ENCODE results near the gene ADAM10.

ADAM10 gene

DNA sequence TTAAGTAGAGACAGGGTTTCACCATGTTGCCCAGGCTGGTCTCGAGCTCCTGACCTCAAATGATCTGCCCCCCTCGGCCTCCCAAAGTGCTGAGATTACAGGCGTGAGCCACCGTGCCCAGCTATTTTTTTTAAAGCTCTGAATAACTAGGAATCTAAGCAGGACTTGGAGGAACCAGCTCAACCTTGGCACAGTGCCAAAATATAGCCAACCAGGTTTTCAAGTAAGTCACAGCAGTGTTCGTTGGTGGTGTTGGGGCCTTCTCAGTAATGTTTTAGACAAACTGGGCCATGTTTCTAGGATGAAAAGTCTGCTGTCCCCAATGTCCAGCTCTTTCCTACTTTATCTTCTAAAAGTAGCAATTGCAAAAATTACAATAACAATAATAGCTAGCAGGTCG lies 6.4 kb upstream of the ADAM10 start:
- DNase-seq, result no peak

DNA sequence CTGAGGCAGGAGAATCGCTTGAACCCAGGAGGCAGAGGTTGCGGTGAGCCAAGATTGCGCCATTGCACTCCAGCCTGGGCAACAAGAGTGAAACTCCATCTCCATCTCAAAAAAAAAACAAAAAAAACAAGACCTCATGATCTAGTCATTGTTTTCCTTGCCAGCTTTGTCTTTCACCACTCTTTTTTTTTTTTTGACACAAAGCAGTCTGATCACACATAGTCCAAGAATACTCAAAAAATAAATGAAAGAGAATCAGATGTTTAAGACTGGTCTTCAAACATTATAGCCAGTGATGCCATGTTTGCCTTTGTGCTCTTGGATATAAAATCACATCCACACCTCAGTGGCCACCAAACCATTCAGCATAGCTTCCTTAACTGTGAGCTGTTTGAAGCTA lies 5.8 kb upstream of the ADAM10 start:
- DNase-seq, result no peak

DNA sequence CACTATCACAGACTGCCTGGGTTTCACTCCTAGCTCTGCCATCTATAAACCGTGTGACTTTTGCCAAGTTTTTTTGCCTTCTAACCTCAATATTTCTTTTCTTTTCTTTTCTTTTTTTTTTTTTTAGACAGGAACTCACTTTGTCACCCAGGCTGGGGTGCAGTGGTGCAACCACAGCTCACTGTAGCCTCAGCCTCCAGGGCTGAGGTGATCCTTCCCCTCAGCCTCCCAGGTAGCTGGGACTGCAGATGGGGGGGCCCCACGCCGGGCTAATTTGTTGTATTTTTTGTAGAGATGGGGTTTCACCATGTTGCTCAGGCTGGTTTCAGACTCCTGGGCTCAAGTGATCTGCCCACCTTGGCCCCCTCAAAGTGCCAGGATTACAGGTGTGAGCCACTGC lies 3.2 kb upstream of the ADAM10 start:
- DNase-seq, result no peak

DNA sequence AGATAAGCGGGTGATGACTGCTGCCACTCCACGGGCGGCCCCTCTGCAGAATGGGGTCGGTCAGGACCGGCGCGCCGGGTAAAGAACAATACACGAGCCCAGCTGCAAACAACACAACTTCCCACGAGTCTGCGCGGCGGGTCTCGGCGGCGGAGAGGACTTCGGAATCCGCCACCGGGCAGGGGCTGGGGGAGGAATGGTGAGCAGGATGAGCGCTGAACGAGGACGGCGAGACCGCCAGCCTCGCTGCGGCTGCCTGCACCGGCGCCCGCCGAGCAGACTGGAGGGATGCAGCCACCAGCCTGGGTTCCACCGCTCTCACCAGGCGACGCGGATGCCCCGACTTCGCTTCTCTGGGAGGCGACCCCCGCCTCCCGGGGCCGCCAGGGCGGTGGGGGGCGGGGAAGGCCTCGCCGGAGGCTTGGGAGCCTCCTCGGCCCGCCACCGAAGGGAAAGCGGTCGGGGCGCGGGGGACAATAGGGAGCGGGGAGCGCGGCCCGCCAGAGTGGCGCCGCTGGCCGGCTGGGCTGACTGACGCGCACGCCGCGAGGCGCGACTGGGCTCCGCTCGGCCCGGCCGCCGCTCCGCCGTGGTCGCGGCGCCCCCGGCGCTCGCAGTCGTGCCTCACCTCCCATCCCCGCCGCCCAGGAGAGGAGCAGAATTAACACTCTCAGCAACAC lies 515 bp downstream of the ADAM10 start:
- DNase-seq, result peak; percentile 43

DNA sequence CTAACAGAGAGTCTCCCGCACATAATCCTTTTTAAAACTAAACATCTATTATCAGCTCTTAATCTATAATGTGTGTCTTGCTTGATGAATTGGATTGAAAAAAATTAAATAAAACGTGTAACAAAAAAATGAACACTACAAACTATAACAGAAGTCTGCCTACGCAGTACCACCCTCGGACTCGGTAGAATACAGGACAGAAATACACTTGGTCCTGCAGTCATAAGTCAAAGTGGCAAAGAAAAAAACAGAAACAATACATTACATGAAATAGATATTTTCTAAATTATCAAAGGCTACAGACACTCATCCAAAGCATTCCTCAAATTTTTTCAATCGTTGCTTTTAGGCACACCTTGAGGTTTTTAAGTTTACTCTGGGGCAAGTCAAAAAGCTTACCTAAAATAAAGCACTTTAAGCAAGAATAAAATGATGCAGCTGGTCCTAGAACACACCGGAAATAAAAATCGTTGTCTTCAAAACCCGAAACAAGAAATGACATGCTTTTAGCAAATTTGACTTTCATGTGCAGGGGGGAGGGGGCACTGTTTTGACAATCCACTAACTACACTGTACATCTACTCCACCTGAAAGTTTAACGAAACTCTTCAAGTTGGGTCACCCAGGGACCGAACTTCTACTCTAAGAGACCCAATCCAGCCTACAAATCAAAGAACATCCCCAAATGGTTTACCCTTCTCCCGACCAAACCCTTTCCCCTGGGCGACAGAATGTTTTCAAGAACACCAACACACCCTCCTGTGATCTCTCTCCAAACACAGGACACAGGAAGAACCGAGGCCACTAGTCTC lies 1.3 kb downstream of the ADAM10 start:
- no peak for DNase-seq

DNA sequence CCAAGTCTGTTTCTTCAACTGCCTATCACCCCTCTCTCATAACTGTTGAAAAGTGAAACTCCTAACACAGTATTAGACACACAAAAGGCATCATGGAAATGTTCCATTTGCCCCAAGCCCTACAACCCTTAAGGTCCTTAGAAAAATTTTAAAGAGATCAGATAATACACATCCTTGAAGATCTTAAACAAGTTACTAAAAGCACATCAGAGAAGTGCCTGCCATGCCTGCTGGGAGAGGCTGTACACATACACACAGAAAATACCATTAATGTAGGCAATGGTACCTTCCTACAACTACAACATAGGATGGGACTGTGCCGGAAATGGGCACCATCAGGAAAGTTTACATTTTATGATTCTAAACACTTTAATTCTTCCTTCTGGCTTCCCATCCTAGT lies 3.3 kb downstream of the ADAM10 start:
- no peak for DNase-seq

DNA sequence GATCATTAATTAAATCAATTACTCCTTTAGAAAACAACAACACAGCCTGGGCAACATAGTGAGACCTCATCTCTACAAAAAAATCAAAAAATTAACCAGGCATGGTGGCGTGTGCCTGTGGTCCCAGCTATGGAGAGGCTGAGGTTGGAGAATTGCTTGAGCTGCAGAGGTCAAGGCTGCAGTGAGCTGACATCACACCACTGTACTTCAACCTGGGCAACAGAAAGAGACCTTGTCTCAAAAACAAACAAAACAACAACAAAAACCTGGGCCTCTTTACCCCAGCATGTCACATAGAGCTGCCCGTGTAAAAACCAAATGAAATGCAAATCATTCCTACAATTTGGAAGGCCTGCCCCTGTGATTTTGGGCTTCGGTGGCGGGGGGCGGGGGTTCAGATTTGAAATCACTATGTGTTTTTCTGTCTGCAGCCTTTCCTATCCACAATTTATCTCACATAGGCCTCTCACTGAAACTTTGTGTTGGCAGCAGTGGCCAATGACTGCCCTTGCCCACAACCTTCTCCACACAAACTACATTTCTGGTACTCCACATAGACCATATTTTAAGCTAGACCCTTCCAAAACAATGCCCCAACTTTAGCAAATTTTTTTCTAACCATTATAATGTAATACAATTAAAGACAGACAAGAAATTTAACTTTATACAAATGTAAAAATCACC lies 6.5 kb downstream of the ADAM10 start:
- no peak for DNase-seq

DNA sequence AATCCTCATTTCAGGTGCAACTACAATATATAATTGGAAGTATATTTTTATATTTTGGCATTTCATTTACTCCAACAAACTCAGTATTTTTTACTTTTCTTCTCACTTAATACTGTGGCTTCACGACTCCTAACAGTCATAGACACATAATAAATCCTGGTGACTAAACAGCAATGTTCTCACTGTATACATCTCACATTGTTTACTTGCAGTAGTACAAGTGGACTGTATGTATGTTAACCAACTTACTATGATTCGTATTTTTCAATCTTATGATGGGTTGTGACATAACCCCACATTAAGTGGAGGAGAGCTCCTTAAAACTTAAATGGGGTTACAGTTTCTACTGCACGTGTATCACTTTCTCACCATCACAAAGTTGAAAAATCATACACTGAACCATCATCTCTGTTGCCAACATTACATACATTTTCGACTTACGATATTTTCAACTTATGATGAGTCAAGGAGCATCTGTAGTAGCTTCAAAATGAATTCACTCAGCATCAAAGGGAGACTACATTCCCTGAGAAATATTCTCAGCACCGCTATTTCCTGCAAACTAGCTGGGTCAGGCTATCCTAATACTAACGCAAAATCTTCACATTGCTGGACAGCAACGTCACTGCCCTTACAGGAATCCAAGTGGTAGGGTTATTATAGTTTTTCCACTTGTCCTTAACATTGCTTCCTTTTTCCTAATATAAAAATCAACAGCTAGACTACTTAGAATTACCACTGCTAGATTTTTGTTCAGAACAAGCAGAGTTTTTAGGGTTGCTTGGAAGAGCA lies 7.3 kb downstream of the ADAM10 start:
- DNase-seq, result no peak

DNA sequence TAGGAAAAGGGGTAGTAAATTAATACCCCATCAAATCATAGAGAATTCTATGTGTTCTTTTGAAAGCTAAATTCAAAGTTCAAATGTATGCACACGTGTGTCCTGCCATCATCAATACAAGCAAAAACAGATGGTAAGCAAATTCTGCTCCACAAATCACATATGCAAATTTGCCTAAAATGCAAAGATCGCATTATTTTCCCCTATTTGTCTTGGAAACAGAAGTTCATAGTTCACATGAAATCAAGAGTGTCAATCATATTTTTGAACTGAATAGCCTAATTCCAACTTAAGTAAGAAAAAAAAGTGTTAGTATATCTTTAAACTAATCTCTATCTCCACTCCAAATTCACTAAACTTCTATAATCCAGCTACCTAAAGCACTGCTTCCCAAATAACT lies 8.5 kb downstream of the ADAM10 start:
- no peak for DNase-seq

DNA sequence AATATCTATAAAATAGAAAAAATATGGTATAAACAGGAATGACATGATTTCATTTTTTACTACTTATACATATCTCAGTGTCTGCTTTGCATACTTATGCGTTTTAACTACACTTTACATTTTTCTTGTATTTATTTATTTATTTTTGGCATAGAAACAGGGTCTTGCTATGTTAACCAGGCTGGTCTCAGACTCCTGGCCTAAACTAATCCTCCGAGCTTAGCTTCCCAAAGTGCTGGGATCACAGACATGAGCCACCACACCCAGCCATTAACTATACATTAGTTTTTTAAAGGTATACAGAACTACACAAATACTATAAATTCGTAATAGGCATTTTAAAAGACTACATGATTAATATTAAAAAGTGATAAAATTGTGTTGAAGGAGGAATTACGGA lies 9.1 kb downstream of the ADAM10 start:
- DNase-seq, result no peak

DNA sequence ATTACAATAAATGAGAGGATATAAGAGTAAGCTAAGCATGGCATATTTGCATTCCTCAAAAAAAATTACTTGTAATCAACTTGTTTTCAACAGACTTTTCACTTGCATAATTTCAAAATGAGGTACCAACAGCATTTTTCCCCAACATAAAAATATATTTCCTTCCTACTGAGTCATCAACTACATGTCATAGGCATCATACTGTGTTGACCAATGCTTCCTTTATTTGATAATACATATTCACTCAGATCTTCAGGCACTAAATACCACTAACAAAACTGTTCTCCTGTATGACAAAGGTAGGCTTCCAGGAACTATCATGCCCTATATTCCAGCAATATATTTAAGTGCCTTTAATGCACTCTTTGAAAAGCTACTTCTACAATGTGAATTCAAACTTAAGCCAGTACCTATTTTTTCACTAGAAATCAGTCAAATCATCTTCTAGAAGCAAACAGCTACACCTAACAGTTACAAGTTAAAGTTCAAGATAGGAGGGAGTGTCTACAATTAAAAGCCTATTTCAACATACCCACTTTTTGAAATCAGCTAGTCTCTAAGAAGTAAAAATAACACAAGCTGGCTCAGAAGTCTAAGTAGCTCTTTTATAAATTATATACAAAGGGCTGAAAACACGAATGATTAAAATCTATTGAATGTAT lies 11.3 kb downstream of the ADAM10 start:
- no peak for DNase-seq

DNA sequence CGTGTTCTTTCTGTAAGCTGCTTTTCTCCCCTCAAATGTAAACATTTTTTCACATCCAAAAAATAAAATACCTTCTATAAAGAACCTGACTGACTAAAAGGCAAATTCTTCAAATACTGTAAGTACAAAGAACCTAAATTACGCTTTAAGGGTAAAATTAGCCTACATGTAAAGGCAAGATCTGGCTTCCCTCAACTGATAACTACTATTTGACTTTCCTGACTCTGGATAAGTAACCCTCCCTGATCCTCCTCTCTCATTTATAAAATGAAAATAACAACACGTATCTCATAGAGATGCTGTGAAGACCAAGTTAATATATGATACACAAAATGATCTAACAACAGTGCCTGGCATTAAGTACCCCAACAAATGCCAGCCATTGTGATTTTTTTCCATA lies 12.2 kb downstream of the ADAM10 start:
- DNase-seq, result no peak

DNA sequence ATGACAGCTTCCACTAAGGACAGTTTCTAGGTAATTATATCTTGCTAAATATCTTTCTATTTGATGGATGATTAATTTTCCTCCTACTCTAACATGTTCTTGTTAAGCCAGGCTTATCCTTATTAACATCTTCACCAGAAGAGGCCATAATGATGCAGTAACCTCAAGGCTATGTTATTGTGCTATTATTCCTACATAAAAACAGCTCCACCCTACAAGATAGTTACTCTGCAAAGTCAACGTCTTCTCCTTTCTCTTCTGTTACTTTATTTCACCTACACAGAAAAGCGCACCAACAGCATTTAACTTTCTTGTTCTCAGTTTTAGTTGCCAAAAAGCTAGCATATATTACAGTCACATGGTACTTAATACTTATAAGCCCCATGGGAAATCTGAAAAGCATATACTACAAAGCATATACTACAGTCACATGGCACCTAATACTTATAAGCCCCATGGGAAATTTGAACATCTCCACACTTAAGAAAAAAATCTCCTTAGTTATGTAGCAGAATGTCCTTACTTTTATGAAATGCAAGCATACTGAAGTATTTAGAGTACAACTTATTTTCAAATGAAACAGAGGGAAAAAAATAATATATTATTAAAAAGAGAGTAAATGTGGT lies 13.4 kb downstream of the ADAM10 start:
- no peak for DNase-seq

DNA sequence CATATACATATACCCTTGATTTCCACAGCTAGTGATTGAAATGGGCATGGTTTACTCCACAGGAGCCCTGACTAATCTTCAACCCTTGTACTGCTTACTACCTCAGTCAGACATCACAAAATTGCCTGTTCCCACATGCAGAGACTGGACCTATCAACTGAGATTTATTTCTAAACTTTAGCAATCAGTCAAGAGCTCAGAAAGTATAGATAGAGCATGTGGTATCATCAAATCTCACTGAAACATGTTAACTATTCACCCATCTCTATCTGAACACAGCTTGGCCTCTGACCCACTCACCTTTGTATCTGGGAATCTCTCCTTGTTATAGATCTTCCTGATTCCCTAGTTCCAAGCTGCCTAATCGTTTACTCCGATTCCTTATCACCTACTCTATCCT lies 14.6 kb downstream of the ADAM10 start:
- no peak for DNase-seq

DNA sequence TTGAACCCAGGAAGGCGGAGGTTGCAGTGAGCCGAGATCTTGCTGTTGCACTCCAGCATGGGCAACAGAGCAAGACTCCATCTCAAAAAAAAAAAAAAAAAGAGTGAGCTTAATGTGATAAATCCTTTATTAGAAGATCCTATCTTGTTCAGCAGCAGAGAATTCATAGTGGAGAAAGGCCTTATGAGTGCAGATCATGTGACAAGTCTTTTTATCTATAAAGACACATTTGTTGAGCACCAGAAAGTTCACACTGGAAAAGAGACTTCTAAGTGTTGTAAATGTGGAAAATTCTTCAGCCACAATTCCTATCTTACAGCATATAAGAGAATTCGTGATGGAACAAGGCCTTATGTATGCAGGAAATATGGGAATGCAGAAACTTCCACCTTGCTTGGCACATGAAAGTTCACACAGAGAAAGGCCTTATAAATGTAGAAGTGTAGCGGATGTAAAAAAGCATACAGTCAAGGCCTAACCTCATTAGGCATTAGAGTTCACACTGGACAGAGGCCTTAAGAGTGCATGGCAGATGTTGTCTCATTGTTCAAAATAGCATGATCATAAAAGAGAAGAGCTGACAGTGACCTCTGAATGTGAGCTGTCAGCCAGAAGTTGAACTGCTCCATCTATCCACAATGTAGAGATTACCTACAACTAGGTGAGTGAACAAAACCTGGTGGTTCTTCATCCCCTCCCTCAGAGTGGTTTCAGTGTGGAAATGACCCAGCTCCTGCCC lies 16.7 kb downstream of the ADAM10 start:
- no peak for DNase-seq

DNA sequence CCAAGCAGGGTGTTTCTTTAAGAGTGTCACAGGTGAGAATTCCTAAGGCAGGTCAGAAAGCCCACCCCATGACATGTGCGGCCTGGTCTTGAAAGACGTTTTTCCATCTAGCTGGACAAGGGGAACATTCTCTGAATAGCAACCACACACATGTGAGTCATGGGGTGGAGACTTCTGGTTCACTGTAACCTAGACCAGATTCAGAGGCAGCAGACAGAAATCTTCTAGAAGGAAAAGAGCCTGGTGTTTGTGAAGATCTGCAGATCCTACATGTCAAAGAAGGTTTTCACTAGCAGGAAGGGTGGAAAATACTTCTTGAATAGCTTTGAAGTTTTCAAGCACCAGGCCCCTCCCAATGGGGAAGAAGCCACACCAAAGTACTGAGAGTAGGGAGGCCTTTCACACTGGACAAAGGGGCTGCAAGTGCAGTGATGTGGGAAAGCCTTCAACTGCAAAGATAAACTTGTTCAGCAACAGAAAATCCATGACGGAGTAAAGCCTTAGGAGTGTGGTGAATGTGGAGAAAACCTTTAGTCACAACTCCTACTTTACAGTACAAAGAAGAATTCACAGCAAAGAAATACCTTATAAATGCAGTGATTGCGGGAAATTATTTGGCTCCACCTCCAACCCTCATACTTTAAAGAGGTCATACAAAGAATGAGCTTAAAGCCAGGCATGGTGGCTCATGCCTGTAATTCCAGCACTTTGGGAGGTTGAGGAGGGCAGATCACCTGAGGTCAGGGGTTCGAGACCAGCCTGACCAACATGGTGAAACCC lies 17.6 kb downstream of the ADAM10 start:
- DNase-seq, result no peak

DNA sequence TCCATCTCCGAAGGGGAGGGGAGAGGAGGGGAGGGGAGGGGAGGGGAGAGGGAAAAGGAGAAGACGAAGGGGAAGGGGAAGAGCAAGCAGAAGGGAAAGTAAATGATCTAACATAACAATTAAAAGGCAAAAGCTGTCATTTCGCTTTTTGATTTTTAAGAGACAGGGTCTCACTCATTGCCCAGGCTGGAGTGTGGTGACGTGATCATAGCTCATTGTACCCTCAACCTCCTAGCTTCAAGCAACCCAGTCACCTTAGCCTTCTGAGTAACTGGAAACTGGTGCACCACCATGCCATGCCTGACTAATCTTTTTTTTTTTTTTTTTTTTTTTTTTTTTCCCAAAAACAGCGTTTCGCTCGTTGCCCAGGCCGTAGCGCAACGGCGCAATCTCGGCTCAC lies 22.6 kb downstream of the ADAM10 start:
- DNase-seq, result no peak

DNA sequence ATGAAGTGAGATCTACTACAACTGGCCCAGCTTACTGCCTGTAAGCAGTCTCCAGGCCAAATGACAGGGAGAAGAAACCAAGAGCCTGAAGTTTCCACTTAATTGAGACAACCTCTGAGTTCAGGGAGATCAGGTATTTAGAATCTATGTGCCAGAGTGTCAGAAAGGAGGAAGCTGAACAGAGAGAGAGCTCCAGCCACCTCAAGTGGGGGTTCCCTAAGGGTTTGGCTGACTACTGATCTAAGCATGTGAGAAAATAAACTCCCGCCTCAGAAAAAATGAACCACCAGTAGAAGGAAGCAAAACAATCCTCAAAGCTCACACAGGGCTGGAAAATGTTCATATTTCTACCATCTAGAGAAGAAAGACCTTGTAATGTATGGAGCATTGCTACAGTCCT lies 25.0 kb downstream of the ADAM10 start:
- DNase-seq, result no peak

DNA sequence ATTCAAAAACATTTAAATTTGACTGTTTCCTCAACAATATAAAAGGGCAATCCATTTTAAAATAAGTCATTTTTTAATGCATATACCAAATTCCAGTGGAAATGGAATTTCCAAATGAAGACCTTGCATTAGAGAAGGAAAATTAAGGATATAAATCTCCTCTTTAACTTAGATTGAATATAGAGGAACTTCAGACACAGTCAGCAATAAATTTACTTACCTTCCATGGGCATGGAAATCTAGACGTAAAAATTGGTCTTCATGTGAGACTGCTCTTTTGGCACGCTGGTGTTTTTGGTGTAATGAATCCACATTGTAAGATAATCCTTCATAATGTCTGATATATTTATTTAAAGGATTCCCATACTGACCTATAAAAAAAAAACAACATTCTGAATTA lies 32.1 kb downstream of the ADAM10 start:
- no peak for DNase-seq

DNA sequence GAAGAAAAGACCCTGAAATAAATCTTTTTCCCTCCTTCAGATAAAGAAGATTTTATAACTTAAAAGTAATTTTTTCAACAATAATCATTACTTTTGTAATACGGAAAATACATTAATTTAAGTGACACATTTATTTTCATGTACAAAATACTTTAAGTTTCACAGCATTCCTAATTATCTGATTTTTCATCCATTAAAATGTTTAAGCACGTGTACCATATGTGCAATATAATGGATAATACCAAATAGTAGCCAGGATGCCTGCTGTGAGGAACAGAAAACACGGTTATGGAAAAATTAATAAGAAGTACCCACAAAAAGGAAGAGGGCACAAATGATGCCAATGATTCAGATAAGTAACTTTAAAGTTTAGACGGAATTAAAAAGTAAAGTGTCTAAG lies 33.5 kb downstream of the ADAM10 start:
- DNase-seq, result no peak

All from NCI-H1092 (cell line).